Measurements from ENCODE around the gene PTPRF. TPM values are rescaled to one million over a fixed set of nuclear protein-coding genes. Genes with fewer than 3 reads are reported as not detected.

The PTPRF gene
- total RNA-seq, 4 donors from 2014 or later, result 53.2 to 80.6 (median 71.7) TPM

- H3K36me3 ChIP-seq, result peaks cover 92 to 98% of the 10 kb centered on the region in 2 donors
- intact Hi-C loops (cut with DNase I), result no loop called here
- H3K4me3 ChIP-seq (replicated peaks in 1 of 3), result no peak overlapping the region
Observed at GRCh38 chr1:43666608-43667007, 135.9 kb downstream of the PTPRF start.

GRCh38 chr1:43668956-43669355 lies 138.3 kb downstream of the PTPRF start:
- H3K36me3 ChIP-seq, result peaks cover 84 to 90% of the 10 kb centered on the region in 2 donors
- H3K9me3 ChIP-seq, result no peaks in the 10 kb centered on the region
- intact Hi-C loops (cut with DNase I), result no loop called here
- no peak for TF ChIP-seq CTCF (IDR thresholded peaks at IDR 0.05)
- no peaks in the 10 kb centered on the region for H3K27me3 ChIP-seq
- no peak for DNase-seq
- no peak overlapping the region for H3K27ac ChIP-seq
- no peak overlapping the region for H3K4me3 ChIP-seq (replicated peaks in 1 of 3)
- H3K4me1 ChIP-seq, result no peaks in the 10 kb centered on the region
- WGBS, 2 donors, result 92 to 97% methylated on average over 7 of the region's 7 CpGs

More at GRCh38 chr1:43666608-43667007, 135.9 kb downstream of the PTPRF start:
- DNase-seq, result no peak
- Histone ChIP-seq H3K27ac (no peak overlapping the region), H3K27me3 (no peaks in the 10 kb centered on the region), H3K9me3 (no peaks in the 10 kb centered on the region), H3K4me1 (no peaks in the 10 kb centered on the region)
- TF ChIP-seq POLR2A (IDR thresholded peaks at IDR 0.05) (no peak), CTCF (IDR thresholded peaks at IDR 0.05) (no peak)

- TF ChIP-seq POLR2A (IDR thresholded peaks at IDR 0.05), result no peak
- Histone ChIP-seq H3K4me3 (replicated peaks in 1 of 3) (no peak overlapping the region), H3K9me3 (no peaks in the 10 kb centered on the region), H3K27me3 (no peaks in the 10 kb centered on the region), H3K4me1 (no peaks in the 10 kb centered on the region), H3K27ac (no peak overlapping the region), H3K36me3 (peaks cover 81 to 88% of the 10 kb centered on the region in 2 donors)
- 96 to 98% methylated on average over 5 of the region's 5 CpGs for WGBS, 2 donors
- intact Hi-C loops (cut with DNase I), result no loop called here
- no peak for DNase-seq
Observed at GRCh38 chr1:43669878-43670277, 139.2 kb downstream of the PTPRF start.

- no peaks in the 10 kb centered on the region for H3K9me3 ChIP-seq
- H3K36me3 ChIP-seq, result peaks cover 68 to 83% of the 10 kb centered on the region in 2 donors
- no peak overlapping the region for H3K27ac ChIP-seq
- H3K4me3 ChIP-seq (replicated peaks in 1 of 3), result no peak overlapping the region
- intact Hi-C loops (cut with DNase I), result no loop called here
- no peak for TF ChIP-seq POLR2A (IDR thresholded peaks at IDR 0.05)
- TF ChIP-seq CTCF (IDR thresholded peaks at IDR 0.05), result no peak
- WGBS, 2 donors, result 98 to 100% methylated on average over 2 of the region's 2 CpGs
- DNase-seq, result no peak
- no peaks in the 10 kb centered on the region for H3K27me3 ChIP-seq
- H3K4me1 ChIP-seq, result no peaks in the 10 kb centered on the region
Observed at GRCh38 chr1:43671193-43671592, 140.5 kb downstream of the PTPRF start.

- H3K4me3 ChIP-seq (replicated peaks in 1 of 3), result no peak overlapping the region
Observed at GRCh38 chr1:43671626-43672330, 141.1 kb downstream of the PTPRF start.

More at GRCh38 chr1:43671626-43672330, 141.1 kb downstream of the PTPRF start:
- intact Hi-C loops (cut with DNase I), result no loop called here
- no peaks in the 10 kb centered on the region for H3K9me3 ChIP-seq
- H3K27ac ChIP-seq, result no peak overlapping the region
- H3K27me3 ChIP-seq, result no peaks in the 10 kb centered on the region
- peaks cover 63 to 77% of the 10 kb centered on the region in 2 donors for H3K36me3 ChIP-seq
- no peak for DNase-seq
- 91 to 94% methylated on average over 10 of the region's 10 CpGs for WGBS, 2 donors
- no peak for TF ChIP-seq POLR2A (IDR thresholded peaks at IDR 0.05)
- TF ChIP-seq CTCF (IDR thresholded peaks at IDR 0.05), result no peak
- H3K4me1 ChIP-seq, result no peaks in the 10 kb centered on the region
